IPS DF 6.9 (cell line): Measurements from ENCODE around the gene GPATCH11.
A peak's percentile ranks its signal among the peaks of the same experiment; 100 is the strongest.

Experiments
- DNase-seq: peaks from one replicate; pipeline ENCODE4 v3.0.0-alpha.2; 2013; ENCODE audit warnings: low read depth, low spot score
- H3K27ac ChIP-seq: one replicate; pipeline ENCODE4 v1.5.1; 2013; ENCODE audit warnings: low read length, control low read depth
- H3K27me3 ChIP-seq: 2 replicates; pipeline ENCODE4 v1.6.1; 2013; ENCODE audit warnings: mild to moderate bottlenecking, low read length; ENCODE audit not compliant: control insufficient read depth, insufficient read depth
- H3K36me3 ChIP-seq: 2 replicates; pipeline ENCODE4 v1.6.1; 2013; ENCODE audit warnings: low read length; ENCODE audit not compliant: control insufficient read depth, insufficient read depth
- H3K4me1 ChIP-seq: 2 replicates; pipeline ENCODE4 v1.6.1; 2013; ENCODE audit warnings: low read length; ENCODE audit not compliant: control insufficient read depth, insufficient read depth
- H3K4me3 ChIP-seq: 2 replicates; pipeline ENCODE4 v1.5.1; 2013; ENCODE audit warnings: mild to moderate bottlenecking, low read length
- H3K9me3 ChIP-seq: 2 replicates; pipeline ENCODE4 v1.6.1; 2013; ENCODE audit warnings: low read length, inconsistent platforms; ENCODE audit not compliant: control insufficient read depth, insufficient read depth
- WGBS: extraction: QIAGEN DNeasy Blood & Tissue Kit; methylation state at CpG from one replicate; pipeline ENCODE4 v1.1.7; 2013; ENCODE audit warnings: mixed read lengths, missing lambda C conversion rate; ENCODE audit not compliant: insufficient read length, insufficient coverage; 5-methylcytosine and 5-hydroxymethylcytosine counted together

The GPATCH11 gene

DNA sequence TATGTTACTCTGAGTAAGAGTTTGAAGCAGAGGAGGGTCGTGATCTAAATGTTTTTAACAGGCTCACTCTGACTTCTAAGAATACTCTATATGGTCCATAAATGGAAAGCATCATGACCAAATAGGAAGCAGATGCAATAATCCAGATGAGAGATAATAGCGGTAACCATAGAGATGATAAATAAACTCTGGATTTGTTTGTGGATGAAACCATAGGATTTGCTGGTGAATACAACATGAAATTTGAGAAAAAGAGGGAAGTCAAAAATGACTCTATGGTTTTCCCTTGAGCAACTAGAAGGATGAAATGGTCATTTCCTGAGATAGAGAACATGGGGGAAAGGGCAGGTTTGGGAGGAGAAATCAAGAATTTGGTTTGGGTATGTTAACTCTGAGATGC is 4.1 kb upstream of the GPATCH11 start:
- Histone ChIP-seq H3K27ac (no peak overlapping the region), H3K27me3 (no peaks in the 10 kb centered on the region), H3K9me3 (no peaks in the 10 kb centered on the region), H3K36me3 (no peaks in the 10 kb centered on the region), H3K4me1 (no peaks in the 10 kb centered on the region), H3K4me3 (no peak overlapping the region)
- no CpG with 5 or more reads among the region's 2 CpGs for WGBS
- DNase-seq, result no peak

DNA sequence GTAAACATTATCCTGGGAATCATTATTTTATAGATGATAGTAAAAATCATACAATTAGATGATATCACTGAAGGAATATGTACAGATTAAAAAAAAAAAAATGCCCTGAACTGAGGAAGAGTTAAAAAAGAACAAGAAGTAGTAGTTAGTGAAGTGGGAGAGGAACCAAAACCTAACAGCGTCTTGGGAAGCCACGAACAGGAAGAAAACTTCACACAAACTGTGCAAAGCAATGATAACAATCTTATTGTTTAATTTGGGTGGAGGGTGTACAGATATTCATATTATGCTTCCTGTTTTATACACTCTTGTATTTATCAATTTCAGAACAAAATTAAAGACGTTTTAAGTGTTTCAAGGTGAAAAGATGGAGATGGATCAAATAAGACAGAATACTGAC is 3.6 kb upstream of the GPATCH11 start:
- no CpG with 5 or more reads among the region's 3 CpGs for WGBS
- Histone ChIP-seq H3K27me3 (no peaks in the 10 kb centered on the region), H3K4me1 (no peaks in the 10 kb centered on the region), H3K4me3 (no peak overlapping the region), H3K36me3 (no peaks in the 10 kb centered on the region), H3K9me3 (no peaks in the 10 kb centered on the region), H3K27ac (no peak overlapping the region)
- DNase-seq, result no peak

DNA sequence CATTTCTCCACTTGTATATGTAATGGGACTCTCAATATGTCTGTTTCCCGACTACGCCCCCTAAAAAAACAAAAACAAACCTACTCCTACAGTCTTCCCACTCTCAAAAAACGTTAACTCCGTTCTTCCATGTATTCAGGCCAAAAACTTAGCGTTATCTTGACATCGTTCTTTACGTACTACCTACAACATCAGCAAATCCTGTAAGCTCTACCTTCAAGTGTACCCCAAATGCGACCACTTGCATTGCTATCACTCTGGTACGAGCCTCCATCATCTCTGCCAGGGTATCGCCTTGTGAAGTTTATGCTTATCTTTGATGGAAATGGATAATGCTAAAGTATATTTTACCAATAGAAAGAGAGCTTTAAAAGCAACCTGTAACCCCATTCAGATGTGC is 479 bp downstream of the GPATCH11 start:
- Histone ChIP-seq H3K9me3 (no peaks in the 10 kb centered on the region), H3K4me1 (no peaks in the 10 kb centered on the region), H3K27ac (no peak overlapping the region), H3K36me3 (no peaks in the 10 kb centered on the region), H3K4me3 (peak overlapping the region; percentile 59; the same call in 1 of the 2 replicates), H3K27me3 (no peaks in the 10 kb centered on the region)
- no peak for DNase-seq
- no CpG with 5 or more reads among the region's 10 CpGs for WGBS

DNA sequence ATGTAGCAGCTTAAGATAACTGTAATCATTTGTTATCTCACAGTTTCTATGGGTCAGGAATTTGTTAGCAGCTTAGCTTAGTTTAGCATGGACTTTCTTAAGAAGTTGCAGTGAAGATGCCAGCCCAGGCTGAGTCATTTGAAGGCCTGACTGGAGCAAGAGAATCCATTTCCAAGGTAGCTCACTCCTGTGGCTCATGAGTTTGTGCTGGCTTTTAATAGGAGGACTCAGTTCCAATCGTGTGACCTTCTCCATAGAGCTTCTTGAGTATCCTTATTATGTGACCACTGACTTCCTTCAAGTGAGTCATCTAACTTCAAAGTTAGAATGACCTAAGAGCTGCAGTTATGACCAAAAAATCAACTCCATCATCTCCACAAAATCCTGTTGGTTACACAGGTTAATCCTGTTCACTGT is 1.4 kb downstream of the GPATCH11 start:
- DNase-seq, result no peak
- Histone ChIP-seq H3K36me3 (no peaks in the 10 kb centered on the region), H3K27me3 (no peaks in the 10 kb centered on the region), H3K4me3 (no peak overlapping the region), H3K4me1 (no peaks in the 10 kb centered on the region), H3K9me3 (no peaks in the 10 kb centered on the region), H3K27ac (no peak overlapping the region)
- no CpG with 5 or more reads among the region's 1 CpG for WGBS

DNA sequence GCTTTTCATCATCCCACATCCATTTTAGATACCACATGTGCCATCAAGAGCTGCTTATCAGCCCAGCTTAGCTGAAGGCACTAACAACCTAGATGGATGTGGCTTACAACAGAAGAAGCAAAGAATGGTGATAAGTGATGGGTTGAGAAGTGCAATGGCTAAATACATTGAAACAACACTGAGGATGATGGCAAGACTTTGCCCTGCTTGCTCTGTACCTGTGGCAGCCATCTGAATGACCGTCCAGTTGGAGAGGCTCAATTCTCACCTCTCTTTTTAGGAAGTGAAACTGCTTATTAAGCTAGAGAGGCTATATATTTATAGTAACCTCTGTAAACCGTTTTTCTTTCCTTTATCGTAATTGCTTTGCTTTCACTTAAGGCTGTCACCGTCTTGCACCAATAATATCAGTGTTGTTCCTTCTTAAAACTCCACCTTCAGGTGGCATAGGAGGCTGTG is 5.7 kb downstream of the GPATCH11 start:
- Histone ChIP-seq H3K9me3 (no peaks in the 10 kb centered on the region), H3K4me1 (no peaks in the 10 kb centered on the region), H3K4me3 (no peak overlapping the region), H3K27ac (no peak overlapping the region), H3K36me3 (no peaks in the 10 kb centered on the region), H3K27me3 (no peaks in the 10 kb centered on the region)
- WGBS, result no CpG with 5 or more reads among the region's 4 CpGs
- no peak for DNase-seq

DNA sequence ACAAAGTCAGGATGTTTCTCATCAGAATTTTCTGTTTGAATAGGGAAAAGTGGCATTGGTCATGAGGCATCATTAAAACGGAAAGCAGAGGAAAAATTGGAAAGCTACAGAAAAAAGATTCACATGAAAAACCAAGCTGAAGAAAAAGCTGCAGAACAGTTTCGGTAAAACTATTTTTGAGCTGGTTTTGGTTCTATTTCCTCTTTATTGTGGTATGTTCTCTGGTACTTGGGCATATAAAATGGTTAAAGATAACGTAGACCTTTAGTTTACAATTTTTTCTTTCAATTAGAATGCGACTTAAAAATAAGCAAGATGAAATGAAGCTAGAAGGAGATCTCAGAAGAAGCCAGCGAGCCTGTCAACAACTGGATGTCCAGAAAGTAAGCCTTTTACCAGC is 7.6 kb downstream of the GPATCH11 start:
- Histone ChIP-seq H3K36me3 (no peaks in the 10 kb centered on the region), H3K4me1 (no peaks in the 10 kb centered on the region), H3K27ac (no peak overlapping the region), H3K9me3 (no peaks in the 10 kb centered on the region), H3K27me3 (no peaks in the 10 kb centered on the region), H3K4me3 (no peak overlapping the region)
- WGBS, result no CpG with 5 or more reads among the region's 5 CpGs
- no peak for DNase-seq

DNA sequence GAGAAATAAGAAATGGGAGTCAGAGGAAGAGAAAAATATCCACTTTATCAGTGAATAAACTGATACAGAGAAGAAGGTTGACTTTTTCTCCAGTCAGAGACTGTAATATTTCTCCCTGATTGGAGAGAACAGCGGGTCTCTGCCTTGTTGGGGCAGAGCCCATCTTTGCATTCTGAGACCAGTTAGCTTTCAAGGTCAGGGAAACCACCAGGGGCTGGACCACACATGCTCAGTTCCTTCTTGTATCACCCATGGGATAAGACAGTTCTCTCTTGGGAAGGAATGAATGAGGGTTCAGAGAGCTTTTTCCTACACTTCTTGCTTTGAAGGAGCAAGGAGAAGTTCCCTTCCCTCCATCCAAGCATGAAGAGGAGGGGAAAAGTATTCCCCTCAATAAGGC is 12.2 kb downstream of the GPATCH11 start:
- Histone ChIP-seq H3K4me3 (no peak overlapping the region), H3K27me3 (no peaks in the 10 kb centered on the region), H3K9me3 (no peaks in the 10 kb centered on the region), H3K4me1 (no peaks in the 10 kb centered on the region), H3K36me3 (no peaks in the 10 kb centered on the region), H3K27ac (no peak overlapping the region)
- DNase-seq, result no peak
- no CpG with 5 or more reads among the region's 1 CpG for WGBS

DNA sequence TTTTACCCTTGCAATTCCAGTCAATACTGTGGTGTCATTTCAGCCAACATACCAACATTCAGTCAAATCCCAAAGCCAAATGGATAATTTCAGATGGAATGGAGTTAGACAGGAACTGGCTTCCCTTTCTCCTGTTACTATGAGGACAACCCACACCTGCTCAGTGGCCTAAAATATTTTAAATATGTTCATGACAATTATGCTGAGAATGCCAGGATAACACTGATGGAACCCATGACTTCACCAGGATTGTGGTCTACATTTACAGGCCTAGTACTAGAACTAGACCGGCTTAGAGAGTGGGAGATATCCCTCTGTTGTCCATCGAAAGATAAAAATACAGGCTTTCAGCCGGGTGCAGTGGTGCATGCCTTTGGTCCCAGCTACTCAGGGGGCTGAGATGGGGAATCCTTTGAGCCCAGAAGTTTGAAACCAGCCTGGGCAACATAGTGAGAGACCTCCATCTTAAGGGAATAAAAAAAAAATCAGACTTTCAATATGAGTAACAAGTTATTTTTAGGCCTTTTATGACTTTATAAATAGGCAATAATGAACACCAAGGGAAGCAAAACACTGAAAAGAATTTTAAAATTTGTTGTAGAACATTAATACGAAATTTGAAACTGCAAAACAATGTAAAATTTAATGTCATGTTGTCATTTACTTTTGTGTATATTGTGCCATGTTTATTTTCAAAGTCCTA is 14.2 kb downstream of the GPATCH11 start:
- Histone ChIP-seq H3K9me3 (no peaks in the 10 kb centered on the region), H3K36me3 (no peaks in the 10 kb centered on the region), H3K4me3 (no peak overlapping the region), H3K27me3 (no peaks in the 10 kb centered on the region), H3K27ac (no peak overlapping the region), H3K4me1 (no peaks in the 10 kb centered on the region)
- no CpG with 5 or more reads among the region's 4 CpGs for WGBS
- DNase-seq, result no peak

DNA sequence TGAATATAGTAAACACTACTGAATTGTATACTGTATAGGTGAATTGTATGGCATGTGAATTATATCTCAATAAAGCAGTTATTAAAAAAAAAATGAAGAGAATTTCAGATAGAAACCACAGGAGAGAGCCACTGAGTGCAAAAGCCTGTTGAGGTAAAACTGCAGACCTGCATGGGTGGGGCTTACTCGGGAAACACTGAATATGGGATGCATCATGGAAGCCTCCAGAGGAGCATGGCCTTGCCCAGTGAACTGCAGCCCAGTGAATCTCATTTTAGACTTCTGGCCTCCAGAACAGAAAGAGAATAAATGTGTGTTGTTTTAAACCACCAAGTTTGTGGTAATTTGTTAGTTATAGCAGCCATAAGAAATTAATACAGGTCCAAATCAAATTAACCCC is 15.7 kb downstream of the GPATCH11 start:
- no CpG with 5 or more reads among the region's 1 CpG for whole genome bisulfite sequencing
- Histone ChIP-seq H3K4me1 (no peaks in the 10 kb centered on the region), H3K27ac (no peak overlapping the region), H3K4me3 (no peak overlapping the region), H3K36me3 (no peaks in the 10 kb centered on the region), H3K27me3 (no peaks in the 10 kb centered on the region), H3K9me3 (no peaks in the 10 kb centered on the region)
- DNase-seq, result no peak

DNA sequence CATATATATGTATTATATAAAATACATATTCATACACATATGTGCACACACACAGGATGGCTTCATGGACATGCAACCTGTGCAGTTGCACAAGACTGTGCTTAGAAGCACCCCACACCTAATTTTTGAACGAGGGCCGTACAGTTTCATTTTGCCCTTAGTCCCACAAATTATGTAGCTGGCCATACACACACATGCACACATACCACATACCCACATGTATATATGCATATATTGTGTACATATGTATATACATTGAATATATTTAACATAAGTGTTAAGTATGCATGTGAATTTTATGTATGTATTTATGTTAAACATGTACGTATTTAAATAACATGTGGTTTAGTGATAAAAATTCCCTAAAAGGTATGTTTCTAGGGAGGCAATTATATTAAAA is 18.3 kb downstream of the GPATCH11 start:
- no peaks in the 10 kb centered on the region for H3K9me3 ChIP-seq
- DNase-seq, result no peak
- H3K27me3 ChIP-seq, result no peaks in the 10 kb centered on the region
- H3K4me3 ChIP-seq, result no peak overlapping the region
- no peaks in the 10 kb centered on the region for H3K36me3 ChIP-seq
- WGBS, result no CpG with 5 or more reads among the region's 3 CpGs
- H3K4me1 ChIP-seq, result no peaks in the 10 kb centered on the region
- H3K27ac ChIP-seq, result no peak overlapping the region

DNA sequence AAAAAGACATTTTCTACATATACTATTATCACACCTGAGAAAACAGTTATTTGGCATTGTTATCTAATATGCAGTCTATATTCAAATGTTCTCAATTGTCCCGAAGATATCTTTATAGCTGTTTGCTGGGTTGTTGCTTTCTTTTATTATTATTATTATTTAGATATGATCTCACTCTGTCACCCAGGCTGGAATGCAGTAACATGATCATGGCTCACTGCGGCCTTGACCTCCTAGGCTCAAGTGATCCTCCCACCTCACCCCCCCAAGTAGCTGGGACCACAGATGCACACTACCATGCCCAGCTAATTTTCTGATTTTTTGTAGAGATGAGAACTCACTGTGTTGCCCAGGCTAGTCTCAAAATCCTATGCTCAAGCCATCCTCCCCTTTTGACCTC is 19.9 kb downstream of the GPATCH11 start:
- H3K27me3 ChIP-seq, result no peaks in the 10 kb centered on the region
- no peak overlapping the region for H3K27ac ChIP-seq
- DNase-seq, result no peak
- no peaks in the 10 kb centered on the region for H3K36me3 ChIP-seq
- H3K9me3 ChIP-seq, result no peaks in the 10 kb centered on the region
- no peak overlapping the region for H3K4me3 ChIP-seq
- WGBS, result no CpG with 5 or more reads among the region's 2 CpGs
- H3K4me1 ChIP-seq, result no peaks in the 10 kb centered on the region
